ENCODE measurements around the gene AMY2B.
"Not testable (repeated sequence)": the region's sequence is repeated elsewhere in the genome, so short reads cannot be mapped to it uniquely, and the experiment has no call there.

AMY2B gene

DNA sequence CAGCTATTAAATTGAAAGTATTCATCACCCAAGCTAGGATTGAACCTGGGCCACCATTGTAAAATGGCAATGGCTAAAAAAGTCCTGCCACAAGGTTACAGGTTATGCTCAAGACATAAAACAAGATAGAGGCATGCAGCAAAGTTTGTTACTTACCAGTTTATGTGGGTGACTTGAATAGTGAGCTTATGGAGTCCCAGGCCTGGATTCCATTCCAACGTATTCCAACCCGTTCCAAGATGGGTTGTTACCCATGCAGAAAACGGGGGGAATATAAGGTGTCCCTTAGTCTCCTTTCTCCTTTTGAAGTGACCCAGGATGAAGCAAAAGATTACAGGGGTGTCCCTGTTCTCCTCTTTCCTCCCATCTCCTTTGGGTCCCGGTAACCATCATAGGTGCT lies 56.0 kb downstream of the AMY2B start:
- DNase-seq, result not testable (repeated sequence)
